ENCODE data around the gene CPXM2. TPM values are rescaled to one million over a fixed set of nuclear protein-coding genes. Genes with fewer than 3 reads are reported as not detected.

The CPXM2 gene
- total RNA-seq, 1 donor from 2014 or later, result 0.33 TPM

GRCh38 chr10:123911866-123912265, 20.3 kb upstream of the CPXM2 start:
- H3K9me3 Mint-ChIP-seq (ENCODE audit: unreplicated experiment), result no peaks in the 10 kb centered on the region
- H3K27me3 Mint-ChIP-seq (ENCODE audit: unreplicated experiment), result peaks cover 8% of the 10 kb centered on the region
- no peak for TF ChIP-seq CTCF (IDR thresholded peaks at IDR 0.05; ENCODE audit: unreplicated experiment)
- no peak for DNase-seq (ENCODE audit: low spot score)
- H3K4me3 Mint-ChIP-seq (ENCODE audit: unreplicated experiment), result no peak overlapping the region
- peaks cover 38% of the 10 kb centered on the region for H3K4me1 Mint-ChIP-seq (ENCODE audit: unreplicated experiment)
- H3K27ac Mint-ChIP-seq (ENCODE audit: unreplicated experiment), result no peak overlapping the region
- peaks cover 7% of the 10 kb centered on the region for H3K36me3 Mint-ChIP-seq (ENCODE audit: low read depth, unreplicated experiment)

GRCh38 chr10:123909866-123910265, 18.3 kb upstream of the CPXM2 start:
- Mint-ChIP-seq H3K4me1 (ENCODE audit: unreplicated experiment) (peaks cover 33% of the 10 kb centered on the region), H3K9me3 (ENCODE audit: unreplicated experiment) (no peaks in the 10 kb centered on the region), H3K27ac (ENCODE audit: unreplicated experiment) (no peak overlapping the region), H3K4me3 (ENCODE audit: unreplicated experiment) (no peak overlapping the region), H3K27me3 (ENCODE audit: unreplicated experiment) (peaks cover 7% of the 10 kb centered on the region), H3K36me3 (ENCODE audit: low read depth, unreplicated experiment) (peaks cover 7% of the 10 kb centered on the region)
- TF ChIP-seq CTCF (IDR thresholded peaks at IDR 0.05; ENCODE audit: unreplicated experiment), result no peak
- DNase-seq (ENCODE audit: low spot score), result no peak

GRCh38 chr10:123909426-123909825, 17.8 kb upstream of the CPXM2 start:
- Mint-ChIP-seq H3K9me3 (ENCODE audit: unreplicated experiment) (no peaks in the 10 kb centered on the region), H3K36me3 (ENCODE audit: low read depth, unreplicated experiment) (peaks cover 3% of the 10 kb centered on the region), H3K27ac (ENCODE audit: unreplicated experiment) (no peak overlapping the region), H3K27me3 (ENCODE audit: unreplicated experiment) (peaks cover 3% of the 10 kb centered on the region), H3K4me1 (ENCODE audit: unreplicated experiment) (peaks cover 32% of the 10 kb centered on the region), H3K4me3 (ENCODE audit: unreplicated experiment) (no peak overlapping the region)
- no peak for TF ChIP-seq CTCF (IDR thresholded peaks at IDR 0.05; ENCODE audit: unreplicated experiment)
- DNase-seq (ENCODE audit: low spot score), result no peak

GRCh38 chr10:123908379-123908778, 16.8 kb upstream of the CPXM2 start:
- Mint-ChIP-seq H3K27ac (ENCODE audit: unreplicated experiment) (no peak overlapping the region), H3K36me3 (ENCODE audit: low read depth, unreplicated experiment) (peaks cover 3% of the 10 kb centered on the region), H3K4me1 (ENCODE audit: unreplicated experiment) (peaks cover 22% of the 10 kb centered on the region), H3K27me3 (ENCODE audit: unreplicated experiment) (peaks cover 3% of the 10 kb centered on the region), H3K4me3 (ENCODE audit: unreplicated experiment) (no peak overlapping the region), H3K9me3 (ENCODE audit: unreplicated experiment) (no peaks in the 10 kb centered on the region)
- no peak for DNase-seq (ENCODE audit: low spot score)
- no peak for TF ChIP-seq CTCF (IDR thresholded peaks at IDR 0.05; ENCODE audit: unreplicated experiment)

GRCh38 chr10:123906884-123907652, 15.5 kb upstream of the CPXM2 start:
- Mint-ChIP-seq H3K4me1 (ENCODE audit: unreplicated experiment) (peaks cover 16% of the 10 kb centered on the region), H3K27me3 (ENCODE audit: unreplicated experiment) (peaks cover 5% of the 10 kb centered on the region), H3K27ac (ENCODE audit: unreplicated experiment) (no peak overlapping the region), H3K36me3 (ENCODE audit: low read depth, unreplicated experiment) (peaks cover 3% of the 10 kb centered on the region), H3K9me3 (ENCODE audit: unreplicated experiment) (no peaks in the 10 kb centered on the region), H3K4me3 (ENCODE audit: unreplicated experiment) (no peak overlapping the region)
- no peak for DNase-seq (ENCODE audit: low spot score)
- no peak for TF ChIP-seq CTCF (IDR thresholded peaks at IDR 0.05; ENCODE audit: unreplicated experiment)
